Panc1 (cell line): Measurements from ENCODE around the gene LAMP5. TPM values are rescaled to one million over a fixed set of nuclear protein-coding genes. Genes with fewer than 3 reads are reported as not detected.

Experiments
- ATAC-seq: fragments of 200-7000 bp; cut with Tn5 transposase; 2 replicates; pipeline ENCODE4 v1.9.1; 2020; ENCODE audit warnings: mild to moderate bottlenecking, moderate library complexity
- BruUV-seq: library from RNA; stranded (reverse); fragments of 400-500 nt; replicated peaks from 2 replicates; lab custom pipeline; 2021; lab: Mats Ljungman, UMichigan
- CTCF ChIA-PET: fragments of 300-600 bp; sonication (Branson Sonifier 250); formaldehyde crosslinking; loops from one replicate; lab custom pipeline; 2022; ENCODE audit warnings: antibody characterized with exemption; lab: Charles Lee
- POLR2A ChIA-PET: fragments of 300-600 bp; sonication (Branson Sonifier 250); formaldehyde crosslinking; loops from one replicate; lab custom pipeline; 2022; ENCODE audit warnings: antibody characterized with exemption; lab: Charles Lee
- DNase-seq: peaks from one replicate; pipeline ENCODE4 v3.0.0-alpha.2; 2010; ENCODE audit warnings: low read depth, low spot score
- H3K27ac ChIP-seq: 2 replicates; pipeline ENCODE4 v1.5.1; 2011; ENCODE audit warnings: mild to moderate bottlenecking, low read length, inconsistent platforms
- H3K27me3 ChIP-seq: fragments of 200-500 bp; sonication (Bioruptor generic); 2 replicates; pipeline ENCODE4 v1.6.0; 2014; ENCODE audit warnings: low read length, inconsistent platforms; ENCODE audit not compliant: control insufficient read depth, insufficient read depth
- H3K36me3 ChIP-seq: fragments of 200-500 bp; sonication (Bioruptor generic); 2 replicates; pipeline ENCODE4 v1.5.1; 2014; ENCODE audit warnings: inconsistent platforms, mild to moderate bottlenecking, low read length, moderate library complexity; ENCODE audit not compliant: control insufficient read depth, insufficient read depth
- H3K4me1 ChIP-seq: 2 replicates; pipeline ENCODE4 v1.5.1; 2011; ENCODE audit warnings: inconsistent platforms, mild to moderate bottlenecking, low read length, moderate library complexity; ENCODE audit not compliant: control insufficient read depth, insufficient read depth
- H3K4me3 ChIP-seq, 2 experiments: 2 replicates each; pipeline ENCODE4 v1.5.1; 2011 to 2012; ENCODE audit warnings: low read depth in 2 of 2, low read length in 2 of 2, mild to moderate bottlenecking in 2 of 2, inconsistent platforms in 1 of 2, moderate library complexity in 1 of 2
- H3K9me3 ChIP-seq: fragments of 200-500 bp; sonication (Bioruptor generic); 2 replicates; pipeline ENCODE4 v1.5.1; 2014; ENCODE audit warnings: low read depth, mild to moderate bottlenecking, inconsistent platforms, low read length, moderate library complexity; ENCODE audit not compliant: control insufficient read depth, insufficient read depth
- CTCF ChIP-seq: fragments of 450-650 bp; IDR thresholded peaks from 2 replicates; pipeline ENCODE4 v1.5.1; 2017; ENCODE audit warnings: mild to moderate bottlenecking
- POLR2AphosphoS5 ChIP-seq: IDR thresholded peaks from 2 replicates; pipeline ENCODE4 v1.6.1; 2012; ENCODE audit warnings: mild to moderate bottlenecking, low read depth, low read length, moderate library complexity
- REST ChIP-seq, 2 experiments: IDR thresholded peaks; 2 replicates each; pipeline ENCODE4 v1.6.1; 2011 to 2012; ENCODE audit warnings: low read depth in 2 of 2, control low read depth in 1 of 2, low read length in 1 of 2, mild to moderate bottlenecking in 1 of 2, moderate library complexity in 1 of 2; ENCODE audit not compliant: insufficient read depth in 1 of 2
- SIN3A ChIP-seq: IDR thresholded peaks from 2 replicates; pipeline ENCODE4 v1.6.1; 2012; ENCODE audit warnings: low read depth, mild to moderate bottlenecking, low read length, moderate library complexity, borderline replicate concordance; ENCODE audit not compliant: insufficient read depth
- TCF7L2 ChIP-seq: IDR thresholded peaks from 2 replicates; pipeline ENCODE4 v1.6.1; 2011; ENCODE audit warnings: mild to moderate bottlenecking, low read depth, low read length, inconsistent platforms
- in situ Hi-C: cut with HindIII; loops from 2 replicates; pipeline ENCODE4 v1.10.0; 2016; ENCODE audit warnings: low sequenced_read_pairs, low pct_unique_long_range_greater_than_20kb
- intact Hi-C: fragments of 100-400 bp; cut with micrococcal nuclease; formaldehyde crosslinking; loops from one replicate; pipeline ENCODE4 v1.10.0; 2022; ENCODE audit not compliant: unreplicated experiment
- total RNA-seq: library from RNA; stranded (reverse); gene quantifications from one replicate; pipeline ENCODE4 v1.2.1, GENCODE V29; 2021; ENCODE audit not compliant: unreplicated experiment

The LAMP5 gene
- total RNA-seq, 1 experiment from 2014 or later: not detected

- in situ Hi-C loops: no loop called here
- POLR2A ChIA-PET: no interaction called here
- ATAC-seq: no peak
These were observed 14.3 kb upstream of the LAMP5 start for GRCh38 chr20:9500121-9500520.

GRCh38 chr20:9501473-9501872 is 12.9 kb upstream of the LAMP5 start:
- no peak for ATAC-seq
- no peaks in the 10 kb centered on the region for H3K36me3 ChIP-seq
- no TSS peak for BruUV-seq
- intact Hi-C loops (no loop called here), in situ Hi-C loops (no loop called here)
- CTCF ChIA-PET: no interaction called here
- TF ChIP-seq REST (IDR thresholded peaks at IDR 0.05; ENCODE audit: insufficient read depth in 1 of 2, low read depth in 2 of 2, low read length in 1 of 2) (no peak), CTCF (no peak), SIN3A (no peak), POLR2AphosphoS5 (no peak), TCF7L2 (no peak)
- POLR2A ChIA-PET: no interaction called here
- DNase-seq: no peak
- H3K4me3 ChIP-seq: no peak overlapping the region
- H3K27ac ChIP-seq: no peak overlapping the region
- no peaks in the 10 kb centered on the region for H3K9me3 ChIP-seq
- H3K4me1 ChIP-seq: no peaks in the 10 kb centered on the region
- H3K27me3 ChIP-seq: peaks cover 2% of the 10 kb centered on the region; the same call in 1 of the 2 replicates

More at GRCh38 chr20:9500121-9500520, 14.3 kb upstream of the LAMP5 start:
- intact Hi-C loops: no loop called here
- BruUV-seq: no TSS peak
- no peak for DNase-seq
- no peaks in the 10 kb centered on the region for H3K36me3 ChIP-seq
- TF ChIP-seq POLR2AphosphoS5: no peak
- TF ChIP-seq SIN3A: no peak
- no peak for TF ChIP-seq CTCF
- TF ChIP-seq TCF7L2: no peak
- TF ChIP-seq REST (IDR thresholded peaks at IDR 0.05; ENCODE audit: insufficient read depth in 1 of 2, low read depth in 2 of 2, low read length in 1 of 2): no peak
- H3K9me3 ChIP-seq: no peaks in the 10 kb centered on the region
- H3K27me3 ChIP-seq: no peaks in the 10 kb centered on the region; the same call in 1 of the 2 replicates
- H3K4me3 ChIP-seq: no peak overlapping the region
- no peaks in the 10 kb centered on the region for H3K4me1 ChIP-seq
- CTCF ChIA-PET: no interaction called here
- no peak overlapping the region for H3K27ac ChIP-seq
